ENCODE data around the gene MGAT5. TPM values are rescaled to one million over a fixed set of nuclear protein-coding genes. Genes with fewer than 3 reads are reported as not detected.

MGAT5 gene
- total RNA-seq, 1 donor from 2014 or later, result 36.8 TPM

GRCh38 chr2:134369220-134369902 lies 115.5 kb downstream of the MGAT5 start:
- no peak for DNase-seq (ENCODE audit: low read depth, low spot score)
- Mint-ChIP-seq H3K9me3 (no peaks in the 10 kb centered on the region), H3K27ac (ENCODE audit: unreplicated experiment) (no peak overlapping the region), H3K4me3 (no peak overlapping the region), H3K4me1 (no peaks in the 10 kb centered on the region), H3K27me3 (ENCODE audit: low read depth) (no peaks in the 10 kb centered on the region), H3K36me3 (ENCODE audit: low read depth) (peaks cover 2% of the 10 kb centered on the region)
- no peak for TF ChIP-seq CTCF (conservative IDR thresholded peaks at IDR 0.05)

- Mint-ChIP-seq H3K9me3 (no peaks in the 10 kb centered on the region), H3K27ac (ENCODE audit: unreplicated experiment) (peak overlapping the region; percentile 39), H3K27me3 (ENCODE audit: low read depth) (no peaks in the 10 kb centered on the region), H3K36me3 (ENCODE audit: low read depth) (peaks cover 2% of the 10 kb centered on the region), H3K4me1 (no peaks in the 10 kb centered on the region), H3K4me3 (no peak overlapping the region)
- no peak for DNase-seq (ENCODE audit: low read depth, low spot score)
- TF ChIP-seq CTCF (conservative IDR thresholded peaks at IDR 0.05), result no peak
Measured at GRCh38 chr2:134370655-134371445, 117.0 kb downstream of the MGAT5 start.

- TF ChIP-seq CTCF (conservative IDR thresholded peaks at IDR 0.05), result no peak
- no peaks in the 10 kb centered on the region for H3K9me3 Mint-ChIP-seq
- no peaks in the 10 kb centered on the region for H3K27me3 Mint-ChIP-seq (ENCODE audit: low read depth)
- no peaks in the 10 kb centered on the region for H3K4me1 Mint-ChIP-seq
- no peak overlapping the region for H3K4me3 Mint-ChIP-seq
- H3K36me3 Mint-ChIP-seq (ENCODE audit: low read depth), result peaks cover 2% of the 10 kb centered on the region
- H3K27ac Mint-ChIP-seq (ENCODE audit: unreplicated experiment), result no peak overlapping the region
- DNase-seq (ENCODE audit: low read depth, low spot score), result no peak
Measured at GRCh38 chr2:134372141-134372540, 118.3 kb downstream of the MGAT5 start.

GRCh38 chr2:134372611-134373131 lies 118.8 kb downstream of the MGAT5 start:
- no peak overlapping the region for H3K4me3 Mint-ChIP-seq
- no peaks in the 10 kb centered on the region for H3K9me3 Mint-ChIP-seq
- H3K27ac Mint-ChIP-seq (ENCODE audit: unreplicated experiment), result no peak overlapping the region
- H3K27me3 Mint-ChIP-seq (ENCODE audit: low read depth), result no peaks in the 10 kb centered on the region
- no peak for DNase-seq (ENCODE audit: low read depth, low spot score)
- H3K4me1 Mint-ChIP-seq, result no peaks in the 10 kb centered on the region
- no peak for TF ChIP-seq CTCF (conservative IDR thresholded peaks at IDR 0.05)
- peaks cover 2% of the 10 kb centered on the region for H3K36me3 Mint-ChIP-seq (ENCODE audit: low read depth)

- Mint-ChIP-seq H3K27ac (ENCODE audit: unreplicated experiment) (peak overlapping the region; percentile 22), H3K4me1 (no peaks in the 10 kb centered on the region), H3K36me3 (ENCODE audit: low read depth) (peaks cover 2% of the 10 kb centered on the region), H3K4me3 (no peak overlapping the region), H3K9me3 (no peaks in the 10 kb centered on the region), H3K27me3 (ENCODE audit: low read depth) (no peaks in the 10 kb centered on the region)
- TF ChIP-seq CTCF (conservative IDR thresholded peaks at IDR 0.05), result no peak
- no peak for DNase-seq (ENCODE audit: low read depth, low spot score)
Measured at GRCh38 chr2:134375935-134376334, 122.1 kb downstream of the MGAT5 start.
